Pancreas (tissue), 10 donors: ENCODE measurements around the gene C3orf80. TPM values are rescaled to one million over a fixed set of nuclear protein-coding genes. Genes with fewer than 3 reads are reported as not detected.
"Not testable (repeated sequence)": the region's sequence is repeated elsewhere in the genome, so short reads cannot be mapped to it uniquely, and the experiment has no call there.

Experiments used
- ATAC-seq, 4 donors: fragments of 200-7000 bp; cut with Tn5 transposase; one replicate each; pipeline versions ENCODE4 v1.8.0 to v1.9.1; 2020; ENCODE audit warnings: mild to moderate bottlenecking in 4 of 4, moderate library complexity in 4 of 4
- DNase-seq, 6 donors: peaks; one replicate each; pipeline ENCODE4 v3.0.0-alpha.2; 2020
- FAIRE-seq: peaks from 2 replicates; lab custom pipeline; 2012; peaks lifted over from hg19 to GRCh38; lab: Jason Lieb, UNC
- H3K27ac ChIP-seq, 4 donors: fragments of 200-600 bp; sonication (generic); 1 replicate in 3 of 4; 2 replicates in 1 of 4; pipeline versions ENCODE4 v1.5.0 to v1.8.0; 2020
- H3K27me3 ChIP-seq, 4 donors: fragments of 200-600 bp; one replicate each; pipeline ENCODE4 v1.8.0; 2021
- H3K36me3 ChIP-seq, 3 donors: fragments of 200-600 bp; sonication (generic) in 1 of 3; one replicate each; pipeline versions ENCODE4 v1.5.0 to v1.8.0; 2020 to 2021
- H3K4me1 ChIP-seq, 3 donors: fragments of 200-600 bp; one replicate each; pipeline ENCODE4 v1.8.0; 2021
- H3K4me3 ChIP-seq, 4 donors: fragments of 200-600 bp; sonication (generic) in 2 of 4; one replicate each; pipeline versions ENCODE4 v1.5.0 to v1.8.0; 2020 to 2021
- H3K9me3 ChIP-seq, 4 donors: fragments of 200-600 bp; one replicate each; pipeline ENCODE4 v1.8.0; 2021
- CTCF ChIP-seq, 4 donors: fragments of 200-600 bp; sonication (generic) in 3 of 4; IDR thresholded peaks; one replicate each; pipeline versions ENCODE4 v1.5.0 to v1.8.0; 2021; ENCODE audit warnings: antibody characterized with exemption in 4 of 4
- WGBS, 2 donors: extraction: QIAGEN DNeasy Blood & Tissue Kit; methylation state at CpG; one replicate each; pipeline ENCODE4 v1.1.7; 2013; 5-methylcytosine and 5-hydroxymethylcytosine counted together
- intact Hi-C, 3 donors: fragments of 100-400 bp; cut with DNase I; formaldehyde crosslinking; loops; one replicate each; pipeline versions ENCODE4 v1.11.1 to v1.14.2; 2022
- polyA plus RNA-seq, 2 donors: library from polyadenylated mRNA; stranded (reverse); fragments of 200-250 nt; gene quantifications; one replicate each; pipeline ENCODE4 v1.2.3, GENCODE V29; 2013
- total RNA-seq, 6 donors: library from RNA; stranded (reverse); fragmentation: NEBNext Ultra II Directional in 4 of 6; extraction: Animal tissue kit (Norgen Biotek cat#: 25700) in 4 of 6; gene quantifications; one replicate each; pipeline versions ENCODE4 v1.2.1 to v1.2.4, GENCODE V29; 2021 to 2023
- donor health status: healthy with polysubstance abuse.
- donor health status: DM: no; HTN: no; CAD: no; lungs with moderate emphysema.
- donor health status: DM: no; HTN: no; CAD: no.
- donor health status: control.
- donor health status: control.
- donor health status: Bipolar disorder and iron deficiency.
- donor health status: DM: yes; HTN: yes; CAD: no.
- donor health status: DM: no; HTN: no; CAD: no.
- donor health status: DM: no; HTN: no; CAD: no.
- donor health status: DM: yes; HTN: yes; CAD: no.

C3orf80 gene
- total and polyA plus RNA-seq, 8 donors, result 0.09 to 2.0 (median 0.25) TPM

- no peaks in the 10 kb centered on the region for H3K4me1 ChIP-seq
- no peaks in the 10 kb centered on the region for H3K9me3 ChIP-seq
- no peak overlapping the region for H3K4me3 ChIP-seq
- no peak for DNase-seq
- ATAC-seq, result no peak
- no peak for TF ChIP-seq CTCF (IDR thresholded peaks at IDR 0.05)
- no peak overlapping the region for H3K27ac ChIP-seq
- H3K36me3 ChIP-seq, result no peaks in the 10 kb centered on the region
- 94 to 97% methylated on average over 3 of the region's 3 CpGs for WGBS, 2 donors
- H3K27me3 ChIP-seq, result no peaks in the 10 kb centered on the region
- no peak for FAIRE-seq
- intact Hi-C loops, result no loop called here
These were observed 26.1 kb upstream of the C3orf80 start for GRCh38 chr3:160199108-160199507.

GRCh38 chr3:160200353-160200752, 24.9 kb upstream of the C3orf80 start:
- no peak for FAIRE-seq
- intact Hi-C loops, result no loop called here
- no peaks in the 10 kb centered on the region for H3K9me3 ChIP-seq
- H3K27me3 ChIP-seq, result no peaks in the 10 kb centered on the region
- no peak for TF ChIP-seq CTCF (IDR thresholded peaks at IDR 0.05)
- no peak overlapping the region for H3K27ac ChIP-seq
- no peak for ATAC-seq
- H3K4me3 ChIP-seq, result no peak overlapping the region
- no peak for DNase-seq
- H3K36me3 ChIP-seq, result no peaks in the 10 kb centered on the region
- no peaks in the 10 kb centered on the region for H3K4me1 ChIP-seq
- WGBS, 2 donors, result 96% methylated on average over 1 of the region's 1 CpG

- H3K4me1 ChIP-seq, FAIRE-seq, intact Hi-C loops, H3K9me3 ChIP-seq, DNase-seq, H3K4me3 ChIP-seq, H3K27ac ChIP-seq, H3K27me3 ChIP-seq, ATAC-seq, H3K36me3 ChIP-seq: not testable (repeated sequence)
- 86 to 92% methylated on average over 5 of the region's 5 CpGs for WGBS, 2 donors
These were observed 20.7 kb upstream of the C3orf80 start for GRCh38 chr3:160204396-160205011.

- no peak for DNase-seq
- no peaks in the 10 kb centered on the region for H3K9me3 ChIP-seq
- H3K4me1 ChIP-seq, result no peaks in the 10 kb centered on the region
- H3K36me3 ChIP-seq, result no peaks in the 10 kb centered on the region
- H3K4me3 ChIP-seq, result no peak overlapping the region
- no peaks in the 10 kb centered on the region for H3K27me3 ChIP-seq
- no peak overlapping the region for H3K27ac ChIP-seq
- 53 to 70% methylated on average over 4 of the region's 4 CpGs for WGBS, 2 donors
- intact Hi-C loops, result no loop called here
- ATAC-seq, result no peak
- no peak for TF ChIP-seq CTCF (IDR thresholded peaks at IDR 0.05)
- FAIRE-seq, result no peak
These were observed 19.6 kb upstream of the C3orf80 start for GRCh38 chr3:160205606-160206005.

GRCh38 chr3:160210341-160210740, 14.9 kb upstream of the C3orf80 start:
- 92 to 96% methylated on average over 1 of the region's 1 CpG for WGBS, 2 donors

More at GRCh38 chr3:160210341-160210740, 14.9 kb upstream of the C3orf80 start:
- intact Hi-C loops, result no loop called here
- ATAC-seq (no peak), FAIRE-seq (no peak), DNase-seq (no peak)
- H3K27ac ChIP-seq, result no peak overlapping the region
- TF ChIP-seq CTCF (IDR thresholded peaks at IDR 0.05), result no peak
- no peaks in the 10 kb centered on the region for H3K4me1 ChIP-seq
- H3K4me3 ChIP-seq, result no peak overlapping the region
- no peaks in the 10 kb centered on the region for H3K27me3 ChIP-seq
- H3K36me3 ChIP-seq, result no peaks in the 10 kb centered on the region
- no peaks in the 10 kb centered on the region for H3K9me3 ChIP-seq
